C4-2B (cell line): Measurements from ENCODE around the gene ANGPT4.

ENCODE experiments used
- H3K27ac ChIP-seq: fragments of 450-650 bp; 2 replicates; pipeline ENCODE4 v1.5.1; 2017
- ZFX ChIP-seq: fragments of 450-650 bp; IDR thresholded peaks from 2 replicates; pipeline ENCODE4 v1.6.1; 2017
- TF ChIP-seq, protein P1 (sequence below): fragments of 450-650 bp; conservative IDR thresholded peaks from 2 replicates; pipeline ENCODE4 v1.5.1; 2017; ENCODE audit warnings: mild to moderate bottlenecking

ANGPT4 gene

GRCh38 chr20:845941-846893, 69.9 kb downstream of the ANGPT4 start:
- TF ChIP-seq ZFX = no peak
- TF ChIP-seq, protein P1, sequence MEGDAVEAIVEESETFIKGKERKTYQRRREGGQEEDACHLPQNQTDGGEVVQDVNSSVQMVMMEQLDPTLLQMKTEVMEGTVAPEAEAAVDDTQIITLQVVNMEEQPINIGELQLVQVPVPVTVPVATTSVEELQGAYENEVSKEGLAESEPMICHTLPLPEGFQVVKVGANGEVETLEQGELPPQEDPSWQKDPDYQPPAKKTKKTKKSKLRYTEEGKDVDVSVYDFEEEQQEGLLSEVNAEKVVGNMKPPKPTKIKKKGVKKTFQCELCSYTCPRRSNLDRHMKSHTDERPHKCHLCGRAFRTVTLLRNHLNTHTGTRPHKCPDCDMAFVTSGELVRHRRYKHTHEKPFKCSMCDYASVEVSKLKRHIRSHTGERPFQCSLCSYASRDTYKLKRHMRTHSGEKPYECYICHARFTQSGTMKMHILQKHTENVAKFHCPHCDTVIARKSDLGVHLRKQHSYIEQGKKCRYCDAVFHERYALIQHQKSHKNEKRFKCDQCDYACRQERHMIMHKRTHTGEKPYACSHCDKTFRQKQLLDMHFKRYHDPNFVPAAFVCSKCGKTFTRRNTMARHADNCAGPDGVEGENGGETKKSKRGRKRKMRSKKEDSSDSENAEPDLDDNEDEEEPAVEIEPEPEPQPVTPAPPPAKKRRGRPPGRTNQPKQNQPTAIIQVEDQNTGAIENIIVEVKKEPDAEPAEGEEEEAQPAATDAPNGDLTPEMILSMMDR = no peak
- H3K27ac ChIP-seq = no peak overlapping the region

GRCh38 chr20:845226-845868, 70.8 kb downstream of the ANGPT4 start:
- H3K27ac ChIP-seq = peak overlapping the region; percentile 92
- TF ChIP-seq ZFX = no peak

GRCh38 chr20:844473-845225, 71.5 kb downstream of the ANGPT4 start:
- H3K27ac ChIP-seq = peak overlapping the region; percentile 92
- TF ChIP-seq, protein P1 = no peak
- TF ChIP-seq ZFX = no peak

DNA sequence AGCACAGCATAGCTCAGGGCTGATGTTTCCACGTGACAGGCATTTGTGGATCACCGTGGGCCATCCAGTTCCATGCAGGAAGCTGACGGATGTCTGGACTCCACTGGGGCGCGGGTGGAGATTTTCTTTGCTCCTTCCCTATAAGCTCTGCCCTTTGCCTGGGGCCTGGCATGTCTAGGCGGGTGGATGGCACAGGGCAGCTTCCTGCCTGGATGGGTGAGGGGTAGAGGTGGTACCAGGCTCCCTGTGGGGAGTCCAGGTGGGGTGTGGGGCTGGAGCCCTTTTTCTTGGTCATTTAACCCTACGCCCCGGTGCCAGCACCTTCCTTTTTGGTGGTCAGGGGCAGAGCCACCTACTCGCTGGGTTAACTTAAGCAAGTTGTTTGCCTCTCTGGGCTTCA, 72.2 kb downstream of the ANGPT4 start:
- peak overlapping the region; percentile 92 for H3K27ac ChIP-seq
- TF ChIP-seq ZFX = no peak
- TF ChIP-seq, protein P1 = no peak

- TF ChIP-seq, protein P1 = no peak
- no peak for TF ChIP-seq ZFX
- peak overlapping the region; percentile 92 for H3K27ac ChIP-seq
These were observed 73.6 kb downstream of the ANGPT4 start for GRCh38 chr20:842547-842940.

- peak overlapping the region; percentile 92 for H3K27ac ChIP-seq
- TF ChIP-seq, protein P1 = no peak
- no peak for TF ChIP-seq ZFX
These were observed 74.3 kb downstream of the ANGPT4 start for GRCh38 chr20:841568-842546.
